Measurements from ENCODE around the gene PDGFD. TPM values are rescaled to one million over a fixed set of nuclear protein-coding genes. Genes with fewer than 3 reads are reported as not detected.
"Not testable (repeated sequence)": the region's sequence is repeated elsewhere in the genome, so short reads cannot be mapped to it uniquely, and the experiment has no call there.

Gene PDGFD
- total and polyA plus RNA-seq, 9 donors = 42.8 to 134 (median 77.9) TPM

DNA sequence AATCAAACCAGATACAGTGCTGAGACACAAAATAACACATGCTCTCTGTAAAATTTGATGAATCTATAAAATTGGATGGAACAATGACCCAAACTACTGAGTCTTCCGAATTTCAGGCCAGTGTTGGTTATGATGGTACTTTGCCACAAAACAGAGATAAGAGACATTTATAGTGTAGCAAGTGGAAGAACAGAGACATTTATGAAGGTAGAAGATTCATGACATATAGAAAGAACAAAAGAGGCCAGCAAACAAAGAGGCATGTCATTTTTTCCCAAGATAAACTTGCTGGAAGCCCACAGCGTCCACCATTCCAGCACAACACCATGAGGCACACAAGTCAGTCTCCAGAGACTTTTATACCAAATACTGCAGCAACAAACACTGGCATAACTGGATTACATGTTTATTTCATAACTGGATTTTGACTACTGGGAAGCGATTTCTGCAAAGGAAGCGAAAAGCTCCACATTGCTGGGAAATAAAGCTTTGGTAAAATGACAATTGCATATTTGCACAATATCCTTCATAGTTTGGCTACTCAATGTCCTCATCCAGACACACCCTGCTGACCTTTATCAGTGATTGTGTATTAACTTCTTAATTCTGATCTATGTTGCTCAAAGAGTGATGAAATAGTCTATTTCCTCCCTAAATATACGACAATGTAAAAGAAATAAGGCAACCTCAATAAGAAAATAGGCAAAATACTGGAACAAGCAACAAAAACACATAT, 110.0 kb downstream of the PDGFD start:
- no peak for DNase-seq
- no peaks in the 10 kb centered on the region for H3K9me3 ChIP-seq
- WGBS, 3 donors = 78 to 90% (median 88%) methylated on average over 5 of the region's 5 CpGs
- H3K36me3 ChIP-seq = no peaks in the 10 kb centered on the region
- no peaks in the 10 kb centered on the region for H3K27me3 ChIP-seq
- peaks cover 4% of the 10 kb centered on the region for H3K4me1 ChIP-seq (ENCODE audit: insufficient read depth)
- TF ChIP-seq, protein P1, sequence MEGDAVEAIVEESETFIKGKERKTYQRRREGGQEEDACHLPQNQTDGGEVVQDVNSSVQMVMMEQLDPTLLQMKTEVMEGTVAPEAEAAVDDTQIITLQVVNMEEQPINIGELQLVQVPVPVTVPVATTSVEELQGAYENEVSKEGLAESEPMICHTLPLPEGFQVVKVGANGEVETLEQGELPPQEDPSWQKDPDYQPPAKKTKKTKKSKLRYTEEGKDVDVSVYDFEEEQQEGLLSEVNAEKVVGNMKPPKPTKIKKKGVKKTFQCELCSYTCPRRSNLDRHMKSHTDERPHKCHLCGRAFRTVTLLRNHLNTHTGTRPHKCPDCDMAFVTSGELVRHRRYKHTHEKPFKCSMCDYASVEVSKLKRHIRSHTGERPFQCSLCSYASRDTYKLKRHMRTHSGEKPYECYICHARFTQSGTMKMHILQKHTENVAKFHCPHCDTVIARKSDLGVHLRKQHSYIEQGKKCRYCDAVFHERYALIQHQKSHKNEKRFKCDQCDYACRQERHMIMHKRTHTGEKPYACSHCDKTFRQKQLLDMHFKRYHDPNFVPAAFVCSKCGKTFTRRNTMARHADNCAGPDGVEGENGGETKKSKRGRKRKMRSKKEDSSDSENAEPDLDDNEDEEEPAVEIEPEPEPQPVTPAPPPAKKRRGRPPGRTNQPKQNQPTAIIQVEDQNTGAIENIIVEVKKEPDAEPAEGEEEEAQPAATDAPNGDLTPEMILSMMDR (IDR thresholded peaks at IDR 0.05) = no peak
- no peak overlapping the region for H3K27ac ChIP-seq
- H3K4me3 ChIP-seq = no peak overlapping the region
- intact Hi-C loops (cut with DNase I) = no loop called here

DNA sequence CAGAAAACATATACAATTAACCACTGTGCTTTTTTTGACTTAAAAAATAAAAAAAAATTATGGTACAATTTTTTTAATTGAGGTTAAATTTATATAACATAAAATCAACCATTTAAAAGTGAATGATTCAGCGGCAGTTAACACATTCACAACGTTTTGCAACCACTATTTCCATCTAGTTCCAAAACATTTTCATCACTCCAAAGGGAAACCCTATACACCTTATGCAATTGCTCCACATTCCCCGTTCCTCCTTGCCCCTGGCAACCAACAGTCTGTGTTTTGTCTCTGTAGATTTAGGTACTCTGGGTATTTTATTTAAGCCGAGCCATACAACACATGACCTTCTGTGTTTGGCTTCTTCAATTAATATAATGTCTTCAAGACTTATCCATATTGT, 112.2 kb downstream of the PDGFD start:
- Histone ChIP-seq H3K36me3 (no peaks in the 10 kb centered on the region), H3K4me3 (no peak overlapping the region), H3K27me3 (no peaks in the 10 kb centered on the region), H3K9me3 (no peaks in the 10 kb centered on the region), H3K27ac (no peak overlapping the region), H3K4me1 (ENCODE audit: insufficient read depth) (peaks cover 4% of the 10 kb centered on the region)
- no peak for DNase-seq
- intact Hi-C loops (cut with DNase I) = no loop called here
- TF ChIP-seq EP300 (IDR thresholded peaks at IDR 0.05) (no peak), POLR2A (IDR thresholded peaks at IDR 0.05) (no peak)
- TF ChIP-seq, protein P1 (IDR thresholded peaks at IDR 0.05) = no peak
- WGBS, 3 donors = 90 to 95% (median 93%) methylated on average over 4 of the region's 4 CpGs

DNA sequence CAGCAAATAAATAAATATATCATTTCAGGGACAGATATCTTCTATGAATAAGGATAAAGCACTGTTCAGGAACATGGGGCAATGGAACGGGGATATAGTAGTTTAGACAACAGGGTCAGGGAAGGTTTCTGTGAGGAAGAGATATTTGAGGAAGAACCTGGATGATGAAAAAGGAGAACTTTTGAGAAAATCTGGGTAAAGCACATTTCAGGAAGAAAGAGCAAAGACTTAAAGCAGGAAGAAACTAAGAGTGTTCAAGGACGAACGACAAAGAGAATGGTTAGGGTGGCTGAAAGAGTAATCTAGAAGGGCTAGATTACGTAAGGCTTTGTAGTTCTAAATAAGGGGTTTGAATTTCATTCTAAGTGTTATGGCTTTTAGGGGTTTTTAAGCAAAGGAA, 114.8 kb downstream of the PDGFD start:
- Histone ChIP-seq H3K27ac (no peak overlapping the region), H3K27me3 (no peaks in the 10 kb centered on the region), H3K9me3 (no peaks in the 10 kb centered on the region), H3K36me3 (no peaks in the 10 kb centered on the region), H3K4me3 (no peak overlapping the region), H3K4me1 (ENCODE audit: insufficient read depth) (no peaks in the 10 kb centered on the region)
- 71 to 91% (median 84%) methylated on average over 4 of the region's 4 CpGs for WGBS, 3 donors
- DNase-seq = no peak
- TF ChIP-seq, protein P1 (IDR thresholded peaks at IDR 0.05) = no peak
- TF ChIP-seq POLR2A (IDR thresholded peaks at IDR 0.05) (no peak), EP300 (IDR thresholded peaks at IDR 0.05) (no peak)
- intact Hi-C loops (cut with DNase I) = no loop called here

DNA sequence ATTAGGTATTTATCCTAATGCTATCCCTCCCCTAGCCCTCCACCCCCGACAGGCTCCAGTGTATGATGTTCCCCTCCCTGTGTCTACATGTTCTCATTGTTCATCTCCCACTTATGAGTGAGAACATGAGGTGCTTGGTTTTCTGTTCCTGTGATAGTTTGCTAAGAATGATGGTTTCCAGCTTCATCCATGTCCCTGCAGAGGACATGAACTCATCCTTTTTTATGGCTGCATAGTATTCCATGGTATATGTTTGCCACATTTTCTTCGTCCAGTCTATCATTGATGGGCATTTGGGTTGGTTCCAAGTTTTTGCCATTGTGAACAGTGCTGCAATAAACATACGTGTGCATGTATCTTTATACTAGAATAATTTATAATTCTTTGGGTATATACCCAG, 117.1 kb downstream of the PDGFD start:
- DNase-seq; H3K36me3 ChIP-seq; H3K27ac ChIP-seq; intact Hi-C loops (cut with DNase I); H3K4me1 ChIP-seq (ENCODE audit: insufficient read depth); H3K27me3 ChIP-seq; H3K9me3 ChIP-seq; H3K4me3 ChIP-seq: not testable (repeated sequence)
- 92 to 98% (median 97%) methylated on average over 3 of the region's 3 CpGs for WGBS, 3 donors

DNA sequence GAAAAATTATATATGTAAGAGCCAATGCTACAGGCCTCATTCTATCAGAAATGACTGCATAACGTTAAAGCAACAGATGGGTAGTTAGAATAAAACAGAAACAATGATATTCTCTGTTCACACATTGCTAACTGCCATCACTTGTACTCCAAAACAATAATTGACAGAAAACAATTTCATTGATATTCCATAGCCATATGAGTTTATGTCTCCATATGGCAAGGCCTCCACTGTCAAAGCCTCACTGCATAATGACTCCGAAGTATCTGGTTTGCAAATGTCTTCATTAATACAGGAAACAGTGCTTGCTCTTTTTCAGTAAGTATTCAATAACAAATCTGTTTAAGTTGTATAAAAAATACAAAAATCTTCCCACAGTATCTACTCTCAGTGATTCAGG, 117.6 kb downstream of the PDGFD start:
- intact Hi-C loops (cut with DNase I) = no loop called here
- H3K36me3 ChIP-seq = no peaks in the 10 kb centered on the region
- H3K4me3 ChIP-seq = no peak overlapping the region
- 93 to 97% (median 94%) methylated on average over 2 of the region's 2 CpGs for WGBS, 3 donors
- no peaks in the 10 kb centered on the region for H3K4me1 ChIP-seq (ENCODE audit: insufficient read depth)
- H3K27me3 ChIP-seq = no peaks in the 10 kb centered on the region
- DNase-seq = no peak
- no peaks in the 10 kb centered on the region for H3K9me3 ChIP-seq
- no peak for TF ChIP-seq POLR2A (IDR thresholded peaks at IDR 0.05)
- TF ChIP-seq, protein P1 (IDR thresholded peaks at IDR 0.05) = no peak
- no peak for TF ChIP-seq EP300 (IDR thresholded peaks at IDR 0.05)
- no peak overlapping the region for H3K27ac ChIP-seq

Data from ovary (tissue), 9 donors.